ENCODE data around the gene TMEM259. TPM values are rescaled to one million over a fixed set of nuclear protein-coding genes. Genes with fewer than 3 reads are reported as not detected.

The TMEM259 gene
- total RNA-seq, 4 donors from 2014 or later = 101 to 182 (median 146) TPM

GRCh38 chr19:1004204-1004802 is 16.6 kb downstream of the TMEM259 start:
- Histone ChIP-seq H3K27me3 (peaks cover 7 to 56% (median 13%) of the 10 kb centered on the region in 4 donors), H3K9me3 (no peaks in the 10 kb centered on the region), H3K4me1 (peaks cover 10 to 26% (median 19%) of the 10 kb centered on the region in 3 donors), H3K27ac (no peak overlapping the region), H3K36me3 (peaks cover 0 to 12% (median 4%) of the 10 kb centered on the region in 3 donors), H3K4me3 (no peak overlapping the region)
- intact Hi-C loops (cut with DNase I) = no loop called here
- no peak for DNase-seq
- no peak for TF ChIP-seq CTCF (IDR thresholded peaks at IDR 0.05)
- TF ChIP-seq POLR2A (IDR thresholded peaks at IDR 0.05) = no peak
- WGBS, 2 donors = 54 to 67% methylated on average over 9 to 12 of the region's 32 CpGs

- Histone ChIP-seq H3K27ac (no peak overlapping the region), H3K9me3 (no peaks in the 10 kb centered on the region), H3K36me3 (peaks cover 0 to 2% (median 0%) of the 10 kb centered on the region in 3 donors), H3K27me3 (peaks cover 8 to 66% (median 17%) of the 10 kb centered on the region in 4 donors), H3K4me1 (peaks cover 10 to 21% (median 19%) of the 10 kb centered on the region in 3 donors), H3K4me3 (no peak overlapping the region)
- TF ChIP-seq CTCF (IDR thresholded peaks at IDR 0.05) (no peak), POLR2A (IDR thresholded peaks at IDR 0.05) (no peak)
- DNase-seq = no peak
- WGBS, 2 donors = 84% methylated on average over 15 of the region's 37 CpGs; no CpG with 5 or more reads in 1 of the 2 donors
- intact Hi-C loops (cut with DNase I) = no loop called here
These were observed 17.6 kb downstream of the TMEM259 start for GRCh38 chr19:1003283-1003682.

- H3K4me1 ChIP-seq = peaks cover 10 to 21% (median 19%) of the 10 kb centered on the region in 3 donors
- no peaks in the 10 kb centered on the region for H3K36me3 ChIP-seq
- no peak for TF ChIP-seq POLR2A (IDR thresholded peaks at IDR 0.05)
- TF ChIP-seq CTCF (IDR thresholded peaks at IDR 0.05) = no peak
- DNase-seq = no peak
- no peaks in the 10 kb centered on the region for H3K9me3 ChIP-seq
- peaks cover 8 to 73% (median 17%) of the 10 kb centered on the region in 4 donors for H3K27me3 ChIP-seq
- no peak overlapping the region for H3K4me3 ChIP-seq
- intact Hi-C loops (cut with DNase I) = no loop called here
- no peak overlapping the region for H3K27ac ChIP-seq
- WGBS, 2 donors = 59 to 69% methylated on average over 4 of the region's 4 CpGs
These were observed 18.3 kb downstream of the TMEM259 start for GRCh38 chr19:1002600-1002999.

- Histone ChIP-seq H3K4me3 (no peak overlapping the region), H3K9me3 (no peaks in the 10 kb centered on the region), H3K27me3 (peaks cover 8 to 82% (median 20%) of the 10 kb centered on the region in 4 donors), H3K4me1 (peaks cover 10 to 23% (median 19%) of the 10 kb centered on the region in 3 donors), H3K36me3 (no peaks in the 10 kb centered on the region), H3K27ac (no peak overlapping the region)
- DNase-seq = no peak
- TF ChIP-seq CTCF (IDR thresholded peaks at IDR 0.05) (peak; percentile 76 to 91 (median 85)), POLR2A (IDR thresholded peaks at IDR 0.05) (no peak)
- 8 to 40% methylated on average over 2 of the region's 20 CpGs for WGBS, 2 donors
- intact Hi-C loops (cut with DNase I) = no loop called here
These were observed 19.3 kb downstream of the TMEM259 start for GRCh38 chr19:1001538-1002166.

Data from esophagus squamous epithelium (tissue), 5 donors.